DND-41 (cell line): Measurements from ENCODE around the gene LHFPL2.

Experiments used
- ATAC-seq: fragments of 200-7000 bp; cut with Tn5 transposase; 3 replicates; pipeline ENCODE4 v1.9.1; 2021; ENCODE audit warnings: low read depth; ENCODE audit not compliant: insufficient read depth
- DNase-seq: peaks from one replicate; pipeline ENCODE4 v3.0.0-alpha.2; 2020
- H2AFZ ChIP-seq: 2 replicates; pipeline ENCODE4 v1.6.0; 2012; ENCODE audit warnings: low read depth, low read length
- H3K27ac ChIP-seq: 2 replicates; pipeline ENCODE4 v1.5.1; 2012; ENCODE audit warnings: low read length, inconsistent platforms
- H3K27me3 ChIP-seq: fragments of 200-600 bp; sonication (generic); 2 replicates; pipeline ENCODE4 v1.6.0; 2012; ENCODE audit warnings: low read length, mild to moderate bottlenecking, inconsistent platforms; ENCODE audit not compliant: insufficient read depth, poor library complexity
- H3K36me3 ChIP-seq: 2 replicates; pipeline ENCODE4 v1.5.1; 2012; ENCODE audit warnings: low read length, inconsistent platforms; ENCODE audit not compliant: insufficient read depth
- H3K4me1 ChIP-seq: 2 replicates; pipeline ENCODE4 v1.5.1; 2012; ENCODE audit warnings: mild to moderate bottlenecking, low read length; ENCODE audit not compliant: insufficient read depth
- H3K4me2 ChIP-seq: 2 replicates; pipeline ENCODE4 v1.6.0; 2012; ENCODE audit warnings: mild to moderate bottlenecking, moderate library complexity, low read length, inconsistent platforms; ENCODE audit not compliant: insufficient read depth
- H3K4me3 ChIP-seq, 2 experiments: fragments of 200-600 bp in 1 of 2; shearing (Covaris generic) in 1 of 2; 2 replicates each; pipeline ENCODE4 v1.5.1; 2012 to 2016; ENCODE audit warnings: inconsistent platforms in 2 of 2, low read length in 2 of 2, mild to moderate bottlenecking in 2 of 2, low read depth in 1 of 2, moderate library complexity in 1 of 2
- H3K79me2 ChIP-seq: 2 replicates; pipeline ENCODE4 v1.6.0; 2012; ENCODE audit warnings: low read length, inconsistent platforms; ENCODE audit not compliant: insufficient read depth
- H3K9ac ChIP-seq: 2 replicates; pipeline ENCODE4 v1.6.0; 2012; ENCODE audit warnings: low read depth, mild to moderate bottlenecking, inconsistent platforms, low read length, moderate library complexity
- H3K9me3 ChIP-seq: 2 replicates; pipeline ENCODE4 v1.5.1; 2012; ENCODE audit warnings: low read length, moderate library complexity, mild to moderate bottlenecking, inconsistent platforms; ENCODE audit not compliant: insufficient read depth, severe bottlenecking
- H4K20me1 ChIP-seq: 2 replicates; pipeline ENCODE4 v1.6.0; 2012; ENCODE audit warnings: low read length; ENCODE audit not compliant: insufficient read depth
- EZH2 ChIP-seq: IDR thresholded peaks from 3 replicates; pipeline ENCODE4 v1.6.1; 2012; ENCODE audit warnings: borderline replicate concordance, low read depth, mild to moderate bottlenecking, moderate library complexity, low read length, inconsistent platforms; ENCODE audit not compliant: severe bottlenecking
- TF ChIP-seq, protein P1 (sequence below): IDR thresholded peaks from 2 replicates; pipeline ENCODE4 v1.5.1; 2012; ENCODE audit warnings: borderline replicate concordance, low read length, moderate library complexity, mild to moderate bottlenecking; ENCODE audit not compliant: poor library complexity, severe bottlenecking; ENCODE audit errors: extremely low read depth

LHFPL2 gene

DNA sequence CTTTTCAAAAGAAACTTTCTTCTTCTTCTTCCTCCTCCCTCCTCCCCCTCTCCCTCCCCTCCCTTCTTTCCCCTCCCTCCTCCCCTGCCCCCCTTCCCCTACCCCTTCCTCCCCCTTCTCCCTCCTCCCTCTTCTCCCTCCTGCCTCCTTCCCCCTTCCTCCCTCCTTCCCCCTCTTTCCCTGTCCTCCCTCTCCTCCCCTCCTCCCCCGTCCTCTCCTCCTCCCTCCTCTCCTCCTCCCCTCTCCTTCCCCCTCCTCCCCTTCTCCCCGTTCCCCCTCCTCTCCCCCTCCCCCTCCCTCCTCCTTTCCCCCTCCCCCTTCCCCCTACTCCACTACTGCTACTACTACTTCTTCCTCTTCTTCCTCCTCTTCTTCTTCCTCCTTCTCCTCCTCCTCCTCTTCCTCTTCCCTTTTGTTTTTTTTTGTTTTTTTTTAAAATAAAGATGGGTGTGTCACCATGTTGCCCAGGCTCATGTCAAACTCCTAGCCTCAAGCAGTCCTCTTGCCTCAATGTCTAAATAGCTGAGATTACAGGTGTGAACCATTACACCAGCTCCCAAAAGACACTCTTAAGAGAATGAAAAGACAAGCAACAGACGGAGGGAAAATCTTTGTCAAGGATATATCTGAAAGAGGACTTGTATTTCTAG, 200.7 kb downstream of the LHFPL2 start:
- Histone ChIP-seq H3K27ac (no peak overlapping the region), H3K9me3 (no peaks in the 10 kb centered on the region), H4K20me1 (no peaks in the 10 kb centered on the region), H2AFZ (no peak overlapping the region), H3K4me2 (no peak overlapping the region), H3K36me3 (no peaks in the 10 kb centered on the region; the same call in 1 of the 2 replicates), H3K4me3 (no peak overlapping the region), H3K4me1 (no peaks in the 10 kb centered on the region), H3K9ac (no peak overlapping the region), H3K27me3 (no peaks in the 10 kb centered on the region), H3K79me2 (no peaks in the 10 kb centered on the region)
- TF ChIP-seq, protein P1, sequence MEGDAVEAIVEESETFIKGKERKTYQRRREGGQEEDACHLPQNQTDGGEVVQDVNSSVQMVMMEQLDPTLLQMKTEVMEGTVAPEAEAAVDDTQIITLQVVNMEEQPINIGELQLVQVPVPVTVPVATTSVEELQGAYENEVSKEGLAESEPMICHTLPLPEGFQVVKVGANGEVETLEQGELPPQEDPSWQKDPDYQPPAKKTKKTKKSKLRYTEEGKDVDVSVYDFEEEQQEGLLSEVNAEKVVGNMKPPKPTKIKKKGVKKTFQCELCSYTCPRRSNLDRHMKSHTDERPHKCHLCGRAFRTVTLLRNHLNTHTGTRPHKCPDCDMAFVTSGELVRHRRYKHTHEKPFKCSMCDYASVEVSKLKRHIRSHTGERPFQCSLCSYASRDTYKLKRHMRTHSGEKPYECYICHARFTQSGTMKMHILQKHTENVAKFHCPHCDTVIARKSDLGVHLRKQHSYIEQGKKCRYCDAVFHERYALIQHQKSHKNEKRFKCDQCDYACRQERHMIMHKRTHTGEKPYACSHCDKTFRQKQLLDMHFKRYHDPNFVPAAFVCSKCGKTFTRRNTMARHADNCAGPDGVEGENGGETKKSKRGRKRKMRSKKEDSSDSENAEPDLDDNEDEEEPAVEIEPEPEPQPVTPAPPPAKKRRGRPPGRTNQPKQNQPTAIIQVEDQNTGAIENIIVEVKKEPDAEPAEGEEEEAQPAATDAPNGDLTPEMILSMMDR: no peak
- no peak for TF ChIP-seq EZH2
- ATAC-seq (no peak), DNase-seq (no peak)
